Uterus (tissue), 2 donors: ENCODE measurements around the gene HDAC4.

Source experiments
- POLR2A ChIP-seq, 2 donors: fragments of 450-650 bp; IDR thresholded peaks; one replicate each; pipeline ENCODE4 v1.6.1; 2016; ENCODE audit warnings: antibody characterized with exemption in 2 of 2, mild to moderate bottlenecking in 1 of 2, moderate library complexity in 1 of 2
- TF ChIP-seq, protein P1 (sequence below), 4 experiments: fragments of 200-600 bp in 2 of 4; fragments of 450-650 bp in 2 of 4; sonication (generic) in 2 of 4; IDR thresholded peaks; one replicate each; pipeline ENCODE4 v1.5.1; 2016 to 2019; ENCODE audit warnings: antibody characterized with exemption in 4 of 4, mild to moderate bottlenecking in 2 of 4, moderate library complexity in 1 of 4

GRCh38 chr2:239000089-239000488 lies 400.7 kb downstream of the HDAC4 start:
- TF ChIP-seq, protein P1, sequence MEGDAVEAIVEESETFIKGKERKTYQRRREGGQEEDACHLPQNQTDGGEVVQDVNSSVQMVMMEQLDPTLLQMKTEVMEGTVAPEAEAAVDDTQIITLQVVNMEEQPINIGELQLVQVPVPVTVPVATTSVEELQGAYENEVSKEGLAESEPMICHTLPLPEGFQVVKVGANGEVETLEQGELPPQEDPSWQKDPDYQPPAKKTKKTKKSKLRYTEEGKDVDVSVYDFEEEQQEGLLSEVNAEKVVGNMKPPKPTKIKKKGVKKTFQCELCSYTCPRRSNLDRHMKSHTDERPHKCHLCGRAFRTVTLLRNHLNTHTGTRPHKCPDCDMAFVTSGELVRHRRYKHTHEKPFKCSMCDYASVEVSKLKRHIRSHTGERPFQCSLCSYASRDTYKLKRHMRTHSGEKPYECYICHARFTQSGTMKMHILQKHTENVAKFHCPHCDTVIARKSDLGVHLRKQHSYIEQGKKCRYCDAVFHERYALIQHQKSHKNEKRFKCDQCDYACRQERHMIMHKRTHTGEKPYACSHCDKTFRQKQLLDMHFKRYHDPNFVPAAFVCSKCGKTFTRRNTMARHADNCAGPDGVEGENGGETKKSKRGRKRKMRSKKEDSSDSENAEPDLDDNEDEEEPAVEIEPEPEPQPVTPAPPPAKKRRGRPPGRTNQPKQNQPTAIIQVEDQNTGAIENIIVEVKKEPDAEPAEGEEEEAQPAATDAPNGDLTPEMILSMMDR (IDR thresholded peaks at IDR 0.05), result no peak
- no peak for TF ChIP-seq POLR2A (IDR thresholded peaks at IDR 0.05)
